Testis (tissue), 2 donors: ENCODE results near the gene SH3RF3.

ENCODE experiments used
- CTCF ChIP-seq, 3 experiments: fragments of 450-650 bp in 2 of 3; fragments of 200-600 bp in 1 of 3; sonication (generic) in 1 of 3; IDR thresholded peaks; one replicate each; pipeline ENCODE4 v1.5.1; 2016 to 2019; ENCODE audit warnings: antibody characterized with exemption in 3 of 3, mild to moderate bottlenecking in 2 of 3, moderate library complexity in 1 of 3
- POLR2A ChIP-seq: fragments of 450-650 bp; IDR thresholded peaks from one replicate; pipeline ENCODE4 v1.6.1; 2017; ENCODE audit warnings: antibody characterized with exemption, mild to moderate bottlenecking, moderate library complexity

GRCh38 chr2:109205447-109205846, 76.4 kb downstream of the SH3RF3 start:
- TF ChIP-seq CTCF (IDR thresholded peaks at IDR 0.05) (no peak), POLR2A (no peak)
